ENCODE measurements around the gene ATP6V1G2. TPM values are rescaled to one million over a fixed set of nuclear protein-coding genes. Genes with fewer than 3 reads are reported as not detected.
A peak's percentile ranks its signal among the peaks of the same experiment; 100 is the strongest.
"Not testable (repeated sequence)": the region's sequence is repeated elsewhere in the genome, so short reads cannot be mapped to it uniquely, and the experiment has no call there.

The ATP6V1G2 gene
- total RNA-seq, 1 donor from 2014 or later: 0.26 TPM

DNA sequence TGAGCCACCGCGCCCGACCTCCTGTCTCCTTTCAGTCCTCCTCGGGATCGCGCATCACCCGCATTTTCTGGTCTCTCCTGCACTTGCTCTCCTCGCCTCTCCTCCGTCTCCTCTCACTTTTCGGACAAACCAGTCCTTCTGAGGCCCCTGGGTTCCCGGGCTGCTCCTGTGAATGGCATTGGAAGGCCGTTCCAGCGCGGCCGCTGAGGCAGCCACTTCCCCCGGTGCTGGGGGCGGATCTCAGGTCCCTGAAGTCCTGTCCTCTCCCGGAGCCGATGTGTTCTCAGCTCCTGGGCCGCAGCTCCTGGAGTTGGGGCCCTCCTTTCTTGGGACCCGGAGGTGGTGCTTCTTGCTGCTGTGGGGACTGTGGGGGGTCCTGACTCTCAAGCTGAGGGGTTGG is 47.7 kb downstream of the ATP6V1G2 start:
- FAIRE-seq (no peak), DNase-seq (ENCODE audit: low read depth) (no peak)
- TF ChIP-seq, protein P1, sequence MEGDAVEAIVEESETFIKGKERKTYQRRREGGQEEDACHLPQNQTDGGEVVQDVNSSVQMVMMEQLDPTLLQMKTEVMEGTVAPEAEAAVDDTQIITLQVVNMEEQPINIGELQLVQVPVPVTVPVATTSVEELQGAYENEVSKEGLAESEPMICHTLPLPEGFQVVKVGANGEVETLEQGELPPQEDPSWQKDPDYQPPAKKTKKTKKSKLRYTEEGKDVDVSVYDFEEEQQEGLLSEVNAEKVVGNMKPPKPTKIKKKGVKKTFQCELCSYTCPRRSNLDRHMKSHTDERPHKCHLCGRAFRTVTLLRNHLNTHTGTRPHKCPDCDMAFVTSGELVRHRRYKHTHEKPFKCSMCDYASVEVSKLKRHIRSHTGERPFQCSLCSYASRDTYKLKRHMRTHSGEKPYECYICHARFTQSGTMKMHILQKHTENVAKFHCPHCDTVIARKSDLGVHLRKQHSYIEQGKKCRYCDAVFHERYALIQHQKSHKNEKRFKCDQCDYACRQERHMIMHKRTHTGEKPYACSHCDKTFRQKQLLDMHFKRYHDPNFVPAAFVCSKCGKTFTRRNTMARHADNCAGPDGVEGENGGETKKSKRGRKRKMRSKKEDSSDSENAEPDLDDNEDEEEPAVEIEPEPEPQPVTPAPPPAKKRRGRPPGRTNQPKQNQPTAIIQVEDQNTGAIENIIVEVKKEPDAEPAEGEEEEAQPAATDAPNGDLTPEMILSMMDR (IDR thresholded peaks at IDR 0.05; ENCODE audit: insufficient read depth, low read length, severe bottlenecking): no peak
- Histone ChIP-seq H3K27me3 (ENCODE audit: control insufficient read depth, insufficient read depth, low read length) (no peaks in the 10 kb centered on the region), H3K4me3 (ENCODE audit: low read depth, low read length) (peak overlapping the region; percentile 24), H3K36me3 (ENCODE audit: control insufficient read depth, insufficient read depth, low read length) (no peaks in the 10 kb centered on the region)

DNA sequence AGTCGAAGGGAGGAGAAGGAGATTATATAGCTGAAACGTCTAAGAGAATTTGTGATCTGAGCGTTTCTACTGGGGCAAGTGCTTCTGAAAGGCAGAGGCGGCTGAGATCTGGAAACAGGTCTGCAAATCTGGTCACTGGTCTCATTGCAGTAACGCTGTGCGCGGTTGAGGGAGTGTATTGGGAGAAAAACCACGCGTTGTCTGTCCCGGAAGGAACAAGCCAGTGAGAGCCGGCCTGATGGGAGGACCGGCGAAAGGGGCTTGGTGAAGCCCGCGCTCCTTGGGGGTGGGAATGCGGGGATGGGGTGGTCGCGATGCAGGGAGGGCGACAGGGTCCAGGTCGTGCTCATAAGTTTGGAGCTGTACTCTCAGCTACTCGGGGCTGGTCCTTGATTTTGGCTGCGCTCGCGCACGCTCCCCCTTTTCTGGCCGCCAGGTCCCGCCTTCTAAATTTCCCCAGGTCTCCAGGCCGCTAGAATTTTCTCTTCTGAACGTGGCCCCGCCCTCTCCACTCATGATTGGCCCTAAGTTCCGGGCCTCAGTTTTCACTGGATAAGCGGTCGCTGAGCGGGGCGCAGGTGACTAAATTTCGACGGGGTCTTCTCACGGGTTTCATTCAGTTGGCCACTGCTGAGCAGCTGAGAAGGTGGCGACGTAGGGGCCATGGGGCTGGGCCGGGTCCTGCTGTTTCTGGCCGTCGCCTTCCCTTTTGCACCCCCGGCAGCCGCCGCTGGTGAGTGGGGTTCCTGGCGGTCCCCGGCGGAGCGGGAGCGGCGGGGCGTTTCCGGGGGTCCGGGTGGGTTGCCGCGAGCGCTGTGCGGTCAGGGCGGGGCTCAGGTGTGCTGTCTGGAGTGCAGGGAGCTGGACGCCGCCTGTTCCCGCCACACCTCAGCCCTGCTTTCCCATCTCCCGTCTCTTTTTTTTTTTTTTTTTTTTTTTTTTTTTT is 48.6 kb downstream of the ATP6V1G2 start, which contains the start of gene MICB:
Gene MICB, plus strand, starts transcription at position 615 of the 946 bp plus-strand sequence. Its CDS starts 49 bp downstream, at position 664.
- Histone ChIP-seq H3K27me3 (ENCODE audit: control insufficient read depth, insufficient read depth, low read length) (no peaks in the 10 kb centered on the region), H3K36me3 (ENCODE audit: control insufficient read depth, insufficient read depth, low read length) (no peaks in the 10 kb centered on the region), H3K4me3 (ENCODE audit: low read depth, low read length) (peak within 1 kb of the TSS; percentile 56)
- DNase-seq (ENCODE audit: low read depth): peak; percentile 83
- TF ChIP-seq, protein P1 (IDR thresholded peaks at IDR 0.05; ENCODE audit: insufficient read depth, low read length, severe bottlenecking): no peak
- no peak for FAIRE-seq

DNA sequence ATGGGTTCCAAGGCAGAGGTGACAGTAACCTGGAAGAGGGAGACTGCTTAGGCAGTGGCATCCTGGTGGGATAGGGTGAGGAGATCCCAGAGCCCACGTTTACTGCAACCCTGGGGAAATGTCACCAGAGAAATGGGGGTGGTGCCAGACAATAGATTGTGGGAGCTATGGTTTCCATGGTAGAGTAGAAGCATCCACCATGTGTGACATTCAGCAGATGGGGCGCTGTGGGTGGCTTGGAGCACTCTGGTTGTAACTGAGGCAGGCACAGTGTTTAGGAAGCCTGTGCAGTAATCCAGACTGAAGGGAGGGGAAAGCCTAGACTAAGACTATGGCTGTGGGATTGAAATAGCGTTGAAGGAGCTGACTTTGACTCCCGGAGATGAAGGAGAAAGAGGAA is 49.6 kb downstream of the ATP6V1G2 start:
- not testable (repeated sequence) for DNase-seq (ENCODE audit: low read depth); H3K27me3 ChIP-seq (ENCODE audit: control insufficient read depth, insufficient read depth, low read length); H3K4me3 ChIP-seq (ENCODE audit: low read depth, low read length); FAIRE-seq; H3K36me3 ChIP-seq (ENCODE audit: control insufficient read depth, insufficient read depth, low read length)

DNA sequence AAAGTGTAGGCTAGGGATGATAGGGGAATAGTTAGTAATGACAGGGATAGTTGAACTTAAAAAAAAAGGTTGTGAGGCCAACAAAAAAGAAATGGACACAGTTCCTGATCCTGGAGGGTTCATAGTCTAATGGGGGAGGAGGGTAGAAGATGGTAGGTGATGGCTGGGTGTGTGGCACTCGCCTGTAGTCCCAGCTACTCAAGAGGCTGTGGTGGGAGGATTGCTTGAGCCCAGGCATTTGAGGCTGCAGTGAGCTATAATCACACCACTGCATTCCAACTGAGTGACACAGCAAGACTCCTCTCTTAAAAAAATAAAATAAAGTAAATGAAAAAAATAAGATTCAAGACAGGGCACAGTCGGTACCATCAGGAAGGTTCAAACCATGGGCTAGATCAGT is 50.8 kb downstream of the ATP6V1G2 start:
- Histone ChIP-seq H3K4me3 (ENCODE audit: low read depth, low read length) (no peak overlapping the region), H3K36me3 (ENCODE audit: control insufficient read depth, insufficient read depth, low read length) (no peaks in the 10 kb centered on the region), H3K27me3 (ENCODE audit: control insufficient read depth, insufficient read depth, low read length) (no peaks in the 10 kb centered on the region)
- TF ChIP-seq, protein P1 (IDR thresholded peaks at IDR 0.05; ENCODE audit: insufficient read depth, low read length, severe bottlenecking): no peak
- no peak for FAIRE-seq
- DNase-seq (ENCODE audit: low read depth): peak; percentile 49

Other genes starting within 250 kb of the ATP6V1G2 start
- 46.9 and 59.5 TPM in 2 replicates for gene HLA-B, start 189.4 kb downstream of the ATP6V1G2 start, total RNA-seq
- gene MICA, start 143.0 kb downstream of the ATP6V1G2 start, total RNA-seq: 47.6 and 51.6 TPM in 2 replicates
- gene MICB, start 48.5 kb downstream of the ATP6V1G2 start, total RNA-seq: 2.9 and 3.7 TPM in 2 replicates
- gene MCCD1, start 17.6 kb downstream of the ATP6V1G2 start, total RNA-seq: not detected in 2 replicates
- gene DDX39B, start 4.6 kb downstream of the ATP6V1G2 start, total RNA-seq: 335 and 385 TPM in 2 replicates
- gene NFKBIL1, start 1.0 kb upstream of the ATP6V1G2 start, total RNA-seq: 38.9 and 40.0 TPM in 2 replicates
- gene LTA, start 25.7 kb upstream of the ATP6V1G2 start, total RNA-seq: not detected in 2 replicates
- gene TNF, start 29.0 kb upstream of the ATP6V1G2 start, total RNA-seq: not detected in 2 replicates
- gene LTB, start 35.8 kb upstream of the ATP6V1G2 start, total RNA-seq: not detected in 2 replicates
- not detected in 2 replicates for gene LST1, start 39.7 kb upstream of the ATP6V1G2 start, total RNA-seq
- not detected in 2 replicates for gene NCR3, start 46.4 kb upstream of the ATP6V1G2 start, total RNA-seq
- not detected in 2 replicates for gene AIF1, start 68.6 kb upstream of the ATP6V1G2 start, total RNA-seq
- gene PRRC2A, start 74.1 kb upstream of the ATP6V1G2 start, total RNA-seq: 21.1 and 24.7 TPM in 2 replicates
- 71.1 and 84.1 TPM in 2 replicates for gene BAG6, start 106.1 kb upstream of the ATP6V1G2 start, total RNA-seq
- gene APOM, start 109.3 kb upstream of the ATP6V1G2 start, total RNA-seq: 0.26 and 0.53 TPM in 2 replicates
- gene C6orf47, start 114.2 kb upstream of the ATP6V1G2 start, total RNA-seq: 28.4 and 30.5 TPM in 2 replicates
- 10.0 and 10.2 TPM in 2 replicates for gene GPANK1, start 118.4 kb upstream of the ATP6V1G2 start, total RNA-seq
- gene CSNK2B, start 119.5 kb upstream of the ATP6V1G2 start, total RNA-seq: 61.1 and 72.7 TPM in 2 replicates
- gene LY6G5B, start 123.4 kb upstream of the ATP6V1G2 start, total RNA-seq: 1.1 and 2.3 TPM in 2 replicates
- gene LY6G5C, start 134.5 kb upstream of the ATP6V1G2 start, total RNA-seq: 0.13 TPM in 1 of 2 replicates, not detected in the other
- 32.9 and 66.2 TPM in 2 replicates for gene ABHD16A, start 156.7 kb upstream of the ATP6V1G2 start, total RNA-seq
- not detected in 2 replicates for gene LY6G6F, start 160.3 kb upstream of the ATP6V1G2 start, total RNA-seq
- not detected in 2 replicates for gene LY6G6D, start 168.7 kb upstream of the ATP6V1G2 start, total RNA-seq
- 0.38 TPM in 1 of 2 replicates, not detected in the other for gene LY6G6C, start 175.1 kb upstream of the ATP6V1G2 start, total RNA-seq
- under 0.01 TPM in 1 of 2 replicates, not detected in the other for gene MPIG6B, start 176.8 kb upstream of the ATP6V1G2 start, total RNA-seq
- 14.5 and 19.5 TPM in 2 replicates for gene DDAH2, start 182.7 kb upstream of the ATP6V1G2 start, total RNA-seq
- 480 and 574 TPM in 2 replicates for gene CLIC1, start 189.9 kb upstream of the ATP6V1G2 start, total RNA-seq
- 3.4 and 4.0 TPM in 2 replicates for gene MSH5, start 193.4 kb upstream of the ATP6V1G2 start, total RNA-seq
- gene SAPCD1, start 216.0 kb upstream of the ATP6V1G2 start, total RNA-seq: 1.3 TPM in 2 replicates
- 0.26 and 1.4 TPM in 2 replicates for gene VWA7, start 230.7 kb upstream of the ATP6V1G2 start, total RNA-seq
- gene VARS1, start 249.1 kb upstream of the ATP6V1G2 start, total RNA-seq: 40.8 and 53.2 TPM in 2 replicates

Measured in bronchial epithelial cell (primary cell).